ENCODE measurements around the gene G3BP1. TPM values are rescaled to one million over a fixed set of nuclear protein-coding genes. Genes with fewer than 3 reads are reported as not detected.

Gene G3BP1
- total and polyA plus RNA-seq, 9 of the 15 experiments (the other 6 are each of a cell fraction or from before 2014, with no cell fraction given) = 54.7 to 264 (median 105) TPM

DNA sequence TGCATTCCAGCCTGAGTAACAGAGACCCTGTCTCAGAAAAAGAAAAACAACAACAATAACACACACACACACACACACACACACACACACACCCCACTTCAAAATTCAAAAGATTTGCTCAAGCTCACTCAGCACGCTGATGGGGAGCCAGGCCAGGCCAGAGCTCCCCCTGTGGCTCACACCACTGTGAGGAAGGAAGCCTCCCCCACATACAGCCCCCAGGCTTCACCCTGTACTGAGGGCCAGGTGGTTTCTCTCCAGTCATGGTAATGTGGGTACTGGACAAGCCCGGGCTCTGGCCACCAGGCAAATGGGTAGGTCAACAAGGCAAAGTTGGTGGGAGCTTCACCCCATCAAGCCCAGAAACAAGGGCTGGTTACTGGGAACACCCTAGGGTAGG is 32.4 kb upstream of the G3BP1 start:
- DNase-seq (ENCODE audit: extremely low read depth in 1 of 4, low spot score in 3 of 4) (no peak), ATAC-seq (0 out of 3 replicates have a peak, but pooled peaks have one; percentile 18), FAIRE-seq (no peak)
- no peak overlapping the region for H3K4me3 ChIP-seq
- H3K9me1 ChIP-seq (ENCODE audit: control insufficient read depth, insufficient read depth, low read length) = no peaks in the 10 kb centered on the region
- H3K9me3 ChIP-seq (replicated peaks; ENCODE audit: control insufficient read depth, insufficient read depth, low read depth, low read length) = no peaks in the 10 kb centered on the region
- H3K27me3 ChIP-seq (ENCODE audit: control insufficient read depth in 2 of 2, insufficient read depth in 2 of 2, low read length in 2 of 2) = no peaks in the 10 kb centered on the region
- H3K4me1 ChIP-seq (replicated peaks in 1 of 2; ENCODE audit: control insufficient read depth in 2 of 2, insufficient read depth in 2 of 2, low read length in 2 of 2) = peaks cover 0 to 6% of the 10 kb centered on the region in 2 experiments; a peak in 3 of 5 replicates
- H3K4me2 ChIP-seq (ENCODE audit: insufficient read depth, low read length) = no peak overlapping the region
- ChIA-PET POLR2A (interaction anchor here (0.6 to 1.0 kb wide), 3 partner anchors 18 to 118 kb away, joined by 3 read pairs; no protein-coding TSS in a partner anchor), CTCF (ENCODE audit: low intra/inter-chr PET ratio) (interaction anchor here (4.8 kb wide), 1 partner anchor 79 kb away, joined by 53 read pairs; no protein-coding TSS in a partner anchor)
- no peak overlapping the region for H3K27ac ChIP-seq (ENCODE audit: extremely low read depth, low read depth, low read length)
- H3K9ac ChIP-seq (ENCODE audit: insufficient read depth in 1 of 2, low read depth in 2 of 2, low read length in 2 of 2) = no peak overlapping the region
- H3K79me2 ChIP-seq (ENCODE audit: control insufficient read depth, insufficient read depth, low read length) = no peaks in the 10 kb centered on the region
- in situ Hi-C loops (cut with MboI) (no loop called here), intact Hi-C loops (cut with micrococcal nuclease) (no loop called here)
- no peak overlapping the region for H2AFZ ChIP-seq (ENCODE audit: low read depth, low read length)
- BruUV-seq (replicated peaks) = no TSS peak
- H3K36me3 ChIP-seq (ENCODE audit: control insufficient read depth, insufficient read depth, low read length) = peaks cover 16% of the 10 kb centered on the region; the same call in 2 of the 3 replicates
- H4K20me1 ChIP-seq (replicated peaks; ENCODE audit: control insufficient read depth, insufficient read depth, low read length) = 0 out of 2 replicates have a peak, but pooled peaks cover 3% of the 10 kb centered on the region
- 64% methylated on average over 2 of the region's 2 CpGs for WGBS (ENCODE audit: insufficient coverage, low coverage, missing lambda C conversion rate)
- no peak for TF ChIP-seq DIDO1 (tag; IDR thresholded peaks at IDR 0.05; ENCODE audit: low read depth)
- TF ChIP-seq, protein P1, sequence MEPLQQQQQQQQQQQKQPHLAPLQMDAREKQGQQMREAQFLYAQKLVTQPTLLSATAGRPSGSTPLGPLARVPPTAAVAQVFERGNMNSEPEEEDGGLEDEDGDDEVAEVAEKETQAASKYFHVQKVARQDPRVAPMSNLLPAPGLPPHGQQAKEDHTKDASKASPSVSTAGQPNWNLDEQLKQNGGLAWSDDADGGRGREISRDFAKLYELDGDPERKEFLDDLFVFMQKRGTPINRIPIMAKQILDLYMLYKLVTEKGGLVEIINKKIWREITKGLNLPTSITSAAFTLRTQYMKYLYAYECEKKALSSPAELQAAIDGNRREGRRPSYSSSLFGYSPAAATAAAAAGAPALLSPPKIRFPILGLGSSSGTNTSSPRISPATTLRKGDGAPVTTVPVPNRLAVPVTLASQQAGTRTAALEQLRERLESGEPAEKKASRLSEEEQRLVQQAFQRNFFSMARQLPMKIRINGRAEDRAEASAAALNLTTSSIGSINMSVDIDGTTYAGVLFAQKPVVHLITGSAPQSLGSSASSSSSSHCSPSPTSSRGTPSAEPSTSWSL (CRISPR knock-in tag; IDR thresholded peaks at IDR 0.05; ENCODE audit: borderline replicate concordance) = no peak
- TF ChIP-seq, protein P2, sequence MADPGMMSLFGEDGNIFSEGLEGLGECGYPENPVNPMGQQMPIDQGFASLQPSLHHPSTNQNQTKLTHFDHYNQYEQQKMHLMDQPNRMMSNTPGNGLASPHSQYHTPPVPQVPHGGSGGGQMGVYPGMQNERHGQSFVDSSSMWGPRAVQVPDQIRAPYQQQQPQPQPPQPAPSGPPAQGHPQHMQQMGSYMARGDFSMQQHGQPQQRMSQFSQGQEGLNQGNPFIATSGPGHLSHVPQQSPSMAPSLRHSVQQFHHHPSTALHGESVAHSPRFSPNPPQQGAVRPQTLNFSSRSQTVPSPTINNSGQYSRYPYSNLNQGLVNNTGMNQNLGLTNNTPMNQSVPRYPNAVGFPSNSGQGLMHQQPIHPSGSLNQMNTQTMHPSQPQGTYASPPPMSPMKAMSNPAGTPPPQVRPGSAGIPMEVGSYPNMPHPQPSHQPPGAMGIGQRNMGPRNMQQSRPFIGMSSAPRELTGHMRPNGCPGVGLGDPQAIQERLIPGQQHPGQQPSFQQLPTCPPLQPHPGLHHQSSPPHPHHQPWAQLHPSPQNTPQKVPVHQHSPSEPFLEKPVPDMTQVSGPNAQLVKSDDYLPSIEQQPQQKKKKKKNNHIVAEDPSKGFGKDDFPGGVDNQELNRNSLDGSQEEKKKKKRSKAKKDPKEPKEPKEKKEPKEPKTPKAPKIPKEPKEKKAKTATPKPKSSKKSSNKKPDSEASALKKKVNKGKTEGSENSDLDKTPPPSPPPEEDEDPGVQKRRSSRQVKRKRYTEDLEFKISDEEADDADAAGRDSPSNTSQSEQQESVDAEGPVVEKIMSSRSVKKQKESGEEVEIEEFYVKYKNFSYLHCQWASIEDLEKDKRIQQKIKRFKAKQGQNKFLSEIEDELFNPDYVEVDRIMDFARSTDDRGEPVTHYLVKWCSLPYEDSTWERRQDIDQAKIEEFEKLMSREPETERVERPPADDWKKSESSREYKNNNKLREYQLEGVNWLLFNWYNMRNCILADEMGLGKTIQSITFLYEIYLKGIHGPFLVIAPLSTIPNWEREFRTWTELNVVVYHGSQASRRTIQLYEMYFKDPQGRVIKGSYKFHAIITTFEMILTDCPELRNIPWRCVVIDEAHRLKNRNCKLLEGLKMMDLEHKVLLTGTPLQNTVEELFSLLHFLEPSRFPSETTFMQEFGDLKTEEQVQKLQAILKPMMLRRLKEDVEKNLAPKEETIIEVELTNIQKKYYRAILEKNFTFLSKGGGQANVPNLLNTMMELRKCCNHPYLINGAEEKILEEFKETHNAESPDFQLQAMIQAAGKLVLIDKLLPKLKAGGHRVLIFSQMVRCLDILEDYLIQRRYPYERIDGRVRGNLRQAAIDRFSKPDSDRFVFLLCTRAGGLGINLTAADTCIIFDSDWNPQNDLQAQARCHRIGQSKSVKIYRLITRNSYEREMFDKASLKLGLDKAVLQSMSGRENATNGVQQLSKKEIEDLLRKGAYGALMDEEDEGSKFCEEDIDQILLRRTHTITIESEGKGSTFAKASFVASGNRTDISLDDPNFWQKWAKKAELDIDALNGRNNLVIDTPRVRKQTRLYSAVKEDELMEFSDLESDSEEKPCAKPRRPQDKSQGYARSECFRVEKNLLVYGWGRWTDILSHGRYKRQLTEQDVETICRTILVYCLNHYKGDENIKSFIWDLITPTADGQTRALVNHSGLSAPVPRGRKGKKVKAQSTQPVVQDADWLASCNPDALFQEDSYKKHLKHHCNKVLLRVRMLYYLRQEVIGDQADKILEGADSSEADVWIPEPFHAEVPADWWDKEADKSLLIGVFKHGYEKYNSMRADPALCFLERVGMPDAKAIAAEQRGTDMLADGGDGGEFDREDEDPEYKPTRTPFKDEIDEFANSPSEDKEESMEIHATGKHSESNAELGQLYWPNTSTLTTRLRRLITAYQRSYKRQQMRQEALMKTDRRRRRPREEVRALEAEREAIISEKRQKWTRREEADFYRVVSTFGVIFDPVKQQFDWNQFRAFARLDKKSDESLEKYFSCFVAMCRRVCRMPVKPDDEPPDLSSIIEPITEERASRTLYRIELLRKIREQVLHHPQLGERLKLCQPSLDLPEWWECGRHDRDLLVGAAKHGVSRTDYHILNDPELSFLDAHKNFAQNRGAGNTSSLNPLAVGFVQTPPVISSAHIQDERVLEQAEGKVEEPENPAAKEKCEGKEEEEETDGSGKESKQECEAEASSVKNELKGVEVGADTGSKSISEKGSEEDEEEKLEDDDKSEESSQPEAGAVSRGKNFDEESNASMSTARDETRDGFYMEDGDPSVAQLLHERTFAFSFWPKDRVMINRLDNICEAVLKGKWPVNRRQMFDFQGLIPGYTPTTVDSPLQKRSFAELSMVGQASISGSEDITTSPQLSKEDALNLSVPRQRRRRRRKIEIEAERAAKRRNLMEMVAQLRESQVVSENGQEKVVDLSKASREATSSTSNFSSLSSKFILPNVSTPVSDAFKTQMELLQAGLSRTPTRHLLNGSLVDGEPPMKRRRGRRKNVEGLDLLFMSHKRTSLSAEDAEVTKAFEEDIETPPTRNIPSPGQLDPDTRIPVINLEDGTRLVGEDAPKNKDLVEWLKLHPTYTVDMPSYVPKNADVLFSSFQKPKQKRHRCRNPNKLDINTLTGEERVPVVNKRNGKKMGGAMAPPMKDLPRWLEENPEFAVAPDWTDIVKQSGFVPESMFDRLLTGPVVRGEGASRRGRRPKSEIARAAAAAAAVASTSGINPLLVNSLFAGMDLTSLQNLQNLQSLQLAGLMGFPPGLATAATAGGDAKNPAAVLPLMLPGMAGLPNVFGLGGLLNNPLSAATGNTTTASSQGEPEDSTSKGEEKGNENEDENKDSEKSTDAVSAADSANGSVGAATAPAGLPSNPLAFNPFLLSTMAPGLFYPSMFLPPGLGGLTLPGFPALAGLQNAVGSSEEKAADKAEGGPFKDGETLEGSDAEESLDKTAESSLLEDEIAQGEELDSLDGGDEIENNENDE (IDR thresholded peaks at IDR 0.05; ENCODE audit: low read depth, low read length) = no peak

Measured in K562 (cell line).